A549 (cell line): ENCODE measurements around the gene CLMN. TPM values are rescaled to one million over a fixed set of nuclear protein-coding genes. Genes with fewer than 3 reads are reported as not detected.
"Not testable (repeated sequence)": the region's sequence is repeated elsewhere in the genome, so short reads cannot be mapped to it uniquely, and the experiment has no call there.

Experiments used
- ATAC-seq, 2 experiments: fragments of 200-7000 bp in 1 of 2; fragments of >200 bp in 1 of 2; cut with Nextera tagmentation in 1 of 2; cut with Tn5 transposase in 1 of 2; 3 replicates each; pipeline versions ENCODE4 v1.8.0 to v1.9.1; 2018 to 2020; ENCODE audit warnings: mild to moderate bottlenecking in 1 of 2, moderate library complexity in 1 of 2
- CTCF ChIA-PET: fragments of 300-600 bp; sonication (Branson Sonifier 250); formaldehyde crosslinking; extraction: SDS; loops from one replicate; lab custom pipeline; 2021; ENCODE audit warnings: antibody characterized with exemption, inconsistent platforms; lab: Yijun Ruan, JAX
- POLR2A ChIA-PET: fragments of 350-600 bp; formaldehyde crosslinking; extraction: SDS; loops from one replicate; lab custom pipeline; 2021; ENCODE audit warnings: antibody characterized with exemption, inconsistent platforms; lab: Yijun Ruan, JAX
- DNase-seq, 2 experiments: peaks; one replicate each; pipeline versions ENCODE4 v3.0.0 to v3.0.0-alpha.2; 2011 to 2016; ENCODE audit warnings: low read depth in 1 of 2, low spot score in 1 of 2
- FAIRE-seq: peaks from 2 replicates; lab custom pipeline; 2011; peaks lifted over from hg19 to GRCh38; lab: Jason Lieb, UNC
- H3K27ac ChIP-seq, 2 experiments: fragments of >200 bp; sonication (Bioruptor Twin); formaldehyde crosslinking; 3 replicates each; pipeline ENCODE4 v1.5.1; 2016 to 2017
- H3K4me1 ChIP-seq: fragments of >200 bp; sonication (Bioruptor Twin); formaldehyde crosslinking; 3 replicates; pipeline ENCODE4 v1.6.1; 2016
- H3K4me2 ChIP-seq: fragments of >200 bp; sonication (Bioruptor Twin); formaldehyde crosslinking; 3 replicates; pipeline ENCODE4 v1.6.1; 2016
- H3K4me3 ChIP-seq: fragments of >200 bp; sonication (Bioruptor Twin); formaldehyde crosslinking; 3 replicates; pipeline ENCODE4 v1.5.1; 2016
- H3K9me3 ChIP-seq: fragments of >200 bp; sonication (Bioruptor Twin); formaldehyde crosslinking; 3 replicates; pipeline ENCODE4 v1.6.1; 2016
- BHLHE40 ChIP-seq: IDR thresholded peaks from 2 replicates; pipeline ENCODE4 v1.6.1; 2012; ENCODE audit warnings: low read depth, low read length, inconsistent platforms
- CBX2 ChIP-seq: fragments of 200-600 bp; sonication (generic); IDR thresholded peaks from 2 replicates; pipeline ENCODE4 v1.6.1; 2016; ENCODE audit warnings: low read depth, mild to moderate bottlenecking, borderline replicate concordance
- CEBPB ChIP-seq, 2 experiments: fragments of >200 bp in 1 of 2; sonication (Bioruptor Twin) in 1 of 2; formaldehyde crosslinking in 1 of 2; IDR thresholded peaks; 2 replicates each; pipeline ENCODE4 v1.6.1; 2012 to 2016
- CHD2 ChIP-seq: fragments of 150-350 bp; IDR thresholded peaks from 2 replicates; pipeline ENCODE4 v1.6.1; 2014; ENCODE audit warnings: low read length; ENCODE audit not compliant: partially characterized antibody
- E2F6 ChIP-seq: IDR thresholded peaks from 2 replicates; pipeline ENCODE4 v1.6.1; 2012; ENCODE audit warnings: low read depth, borderline replicate concordance
- EHF ChIP-seq: fragments of 250-450 bp; sonication (Bioruptor Pico); IDR thresholded peaks from 2 replicates; pipeline ENCODE4 v1.5.0; 2020; ENCODE audit warnings: mild to moderate bottlenecking
- HEYL ChIP-seq: fragments of 250-450 bp; sonication (Bioruptor Pico); IDR thresholded peaks from 2 replicates; pipeline ENCODE4 v1.8.0; 2021; ENCODE audit warnings: mild to moderate bottlenecking, moderate library complexity
- HOXA7 ChIP-seq: fragments of 250-450 bp; sonication (Bioruptor Pico); IDR thresholded peaks from 2 replicates; pipeline ENCODE4 v1.5.0; 2020; ENCODE audit warnings: mild to moderate bottlenecking, moderate library complexity
- HOXB13 ChIP-seq: fragments of 250-450 bp; sonication (Bioruptor Pico); IDR thresholded peaks from 2 replicates; pipeline ENCODE4 v1.5.0; 2020; ENCODE audit warnings: low read depth, mild to moderate bottlenecking, moderate library complexity
- MAZ ChIP-seq: fragments of 150-350 bp; IDR thresholded peaks from 2 replicates; pipeline ENCODE4 v1.6.1; 2014; ENCODE audit warnings: antibody characterized with exemption, low read depth, low read length, borderline replicate concordance
- NPAS2 ChIP-seq: fragments of 250-450 bp; sonication (Bioruptor Pico); IDR thresholded peaks from 2 replicates; pipeline ENCODE4 v1.8.0; 2022; ENCODE audit warnings: mild to moderate bottlenecking, moderate library complexity, borderline replicate concordance
- PBX3 ChIP-seq: IDR thresholded peaks from 2 replicates; pipeline ENCODE4 v1.6.1; 2012
- POLR2AphosphoS2 ChIP-seq: conservative IDR thresholded peaks from 2 replicates; pipeline ENCODE4 v1.6.1; 2012; ENCODE audit warnings: low read length, improper control_type of control experiment, inconsistent platforms
- RARB ChIP-seq: fragments of 250-450 bp; sonication (Bioruptor Pico); IDR thresholded peaks from 2 replicates; pipeline ENCODE4 v1.8.0; 2021; ENCODE audit warnings: mild to moderate bottlenecking, moderate library complexity
- RCOR1 ChIP-seq: fragments of 150-350 bp; IDR thresholded peaks from 2 replicates; pipeline ENCODE4 v1.6.1; 2014; ENCODE audit warnings: antibody characterized with exemption, low read length, low read depth
- ZFP36 ChIP-seq: fragments of 450-650 bp; IDR thresholded peaks from 2 replicates; pipeline ENCODE4 v1.6.1; 2014; ENCODE audit warnings: borderline replicate concordance; ENCODE audit not compliant: partially characterized antibody
- ZNF302 ChIP-seq: fragments of 250-450 bp; sonication (Bioruptor Pico); IDR thresholded peaks from 2 replicates; pipeline ENCODE4 v1.9.0; 2021; ENCODE audit warnings: inconsistent platforms, mild to moderate bottlenecking, moderate library complexity
- ZSCAN20 ChIP-seq: fragments of 250-450 bp; sonication (Bioruptor Pico); IDR thresholded peaks from 2 replicates; pipeline ENCODE4 v1.8.0; 2022; ENCODE audit warnings: mild to moderate bottlenecking, moderate library complexity
- WGBS: methylation state at CpG from one replicate; pipeline ENCODE4 v1.1.6; 2017; ENCODE audit errors: missing lambda C conversion rate; 5-methylcytosine and 5-hydroxymethylcytosine counted together
- polyA plus RNA-seq, 4 experiments: library from polyadenylated mRNA; depleted of rRNA in 3 of 4; stranded (reverse); fragments of >200 nt; fragmentation: RNase III in 1 of 4; extraction: RNeasy Plus Mini Kit Qiagen cat#74134 plus additional on column Dnase treatment in 1 of 4; gene quantifications; 2 replicates in 3 of 4; 3 replicates in 1 of 4; pipeline ENCODE4 v1.2.3, GENCODE V29; 2011 to 2017
- TF ChIP-seq, protein P1 (sequence below): IDR thresholded peaks from 2 replicates; pipeline ENCODE4 v1.6.1; 2012
- TF ChIP-seq, protein P2 (sequence below): fragments of 200-600 bp; sonication (generic); IDR thresholded peaks from 2 replicates; pipeline ENCODE4 v1.6.1; 2016; ENCODE audit warnings: antibody characterized with exemption, mild to moderate bottlenecking, moderate library complexity
- TF ChIP-seq, protein P3 (sequence below): fragments of >200 bp; sonication (Bioruptor Twin); formaldehyde crosslinking; IDR thresholded peaks from 3 replicates; pipeline ENCODE4 v1.5.1; 2016

CLMN gene
- polyA plus RNA-seq, 2 of the 4 experiments (the other 2 are of a cell fraction), result 2.9 to 10.6 TPM

DNA sequence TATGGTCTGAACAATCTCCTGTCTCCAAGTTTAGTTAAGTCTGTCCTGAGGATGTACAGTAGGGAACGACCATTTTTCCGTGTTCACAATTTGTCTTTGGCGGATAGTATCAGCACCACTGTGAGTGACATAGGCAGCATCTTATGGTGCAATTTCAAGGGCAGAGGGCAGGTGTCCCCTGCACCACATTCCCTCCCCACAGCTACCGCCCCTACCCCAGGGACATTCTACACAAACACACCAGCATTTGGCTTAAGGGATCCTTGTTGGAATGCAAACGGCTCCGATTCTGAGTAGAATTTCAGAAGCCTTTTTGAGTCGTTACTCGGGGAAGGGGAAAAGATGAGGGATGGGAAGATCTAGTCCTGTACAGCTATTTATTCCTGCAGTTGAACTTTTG, 137.3 kb downstream of the CLMN start:
- Histone ChIP-seq H3K4me1 (peaks cover 7% of the 10 kb centered on the region), H3K4me3 (no peak overlapping the region), H3K9me3 (no peaks in the 10 kb centered on the region), H3K4me2 (no peak overlapping the region), H3K27ac (no peak overlapping the region)
- WGBS, result 92% methylated on average over 8 of the region's 8 CpGs
- TF ChIP-seq ZNF302 (CRISPR knock-in tag) (no peak), CBX2 (no peak), POLR2AphosphoS2 (no peak), ZFP36 (no peak), RARB (CRISPR knock-in tag) (no peak), HEYL (CRISPR knock-in tag) (no peak), RCOR1 (no peak), E2F6 (no peak), HOXA7 (no peak), HOXB13 (CRISPR knock-in tag) (no peak), MAZ (no peak), BHLHE40 (no peak), CHD2 (no peak), CEBPB (IDR thresholded peaks at IDR 0.05) (no peak), ZSCAN20 (CRISPR knock-in tag) (no peak)
- TF ChIP-seq, protein P1, sequence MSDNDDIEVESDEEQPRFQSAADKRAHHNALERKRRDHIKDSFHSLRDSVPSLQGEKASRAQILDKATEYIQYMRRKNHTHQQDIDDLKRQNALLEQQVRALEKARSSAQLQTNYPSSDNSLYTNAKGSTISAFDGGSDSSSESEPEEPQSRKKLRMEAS, result no peak
- TF ChIP-seq, protein P2, sequence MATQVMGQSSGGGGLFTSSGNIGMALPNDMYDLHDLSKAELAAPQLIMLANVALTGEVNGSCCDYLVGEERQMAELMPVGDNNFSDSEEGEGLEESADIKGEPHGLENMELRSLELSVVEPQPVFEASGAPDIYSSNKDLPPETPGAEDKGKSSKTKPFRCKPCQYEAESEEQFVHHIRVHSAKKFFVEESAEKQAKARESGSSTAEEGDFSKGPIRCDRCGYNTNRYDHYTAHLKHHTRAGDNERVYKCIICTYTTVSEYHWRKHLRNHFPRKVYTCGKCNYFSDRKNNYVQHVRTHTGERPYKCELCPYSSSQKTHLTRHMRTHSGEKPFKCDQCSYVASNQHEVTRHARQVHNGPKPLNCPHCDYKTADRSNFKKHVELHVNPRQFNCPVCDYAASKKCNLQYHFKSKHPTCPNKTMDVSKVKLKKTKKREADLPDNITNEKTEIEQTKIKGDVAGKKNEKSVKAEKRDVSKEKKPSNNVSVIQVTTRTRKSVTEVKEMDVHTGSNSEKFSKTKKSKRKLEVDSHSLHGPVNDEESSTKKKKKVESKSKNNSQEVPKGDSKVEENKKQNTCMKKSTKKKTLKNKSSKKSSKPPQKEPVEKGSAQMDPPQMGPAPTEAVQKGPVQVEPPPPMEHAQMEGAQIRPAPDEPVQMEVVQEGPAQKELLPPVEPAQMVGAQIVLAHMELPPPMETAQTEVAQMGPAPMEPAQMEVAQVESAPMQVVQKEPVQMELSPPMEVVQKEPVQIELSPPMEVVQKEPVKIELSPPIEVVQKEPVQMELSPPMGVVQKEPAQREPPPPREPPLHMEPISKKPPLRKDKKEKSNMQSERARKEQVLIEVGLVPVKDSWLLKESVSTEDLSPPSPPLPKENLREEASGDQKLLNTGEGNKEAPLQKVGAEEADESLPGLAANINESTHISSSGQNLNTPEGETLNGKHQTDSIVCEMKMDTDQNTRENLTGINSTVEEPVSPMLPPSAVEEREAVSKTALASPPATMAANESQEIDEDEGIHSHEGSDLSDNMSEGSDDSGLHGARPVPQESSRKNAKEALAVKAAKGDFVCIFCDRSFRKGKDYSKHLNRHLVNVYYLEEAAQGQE, result no peak
- TF ChIP-seq, protein P3, sequence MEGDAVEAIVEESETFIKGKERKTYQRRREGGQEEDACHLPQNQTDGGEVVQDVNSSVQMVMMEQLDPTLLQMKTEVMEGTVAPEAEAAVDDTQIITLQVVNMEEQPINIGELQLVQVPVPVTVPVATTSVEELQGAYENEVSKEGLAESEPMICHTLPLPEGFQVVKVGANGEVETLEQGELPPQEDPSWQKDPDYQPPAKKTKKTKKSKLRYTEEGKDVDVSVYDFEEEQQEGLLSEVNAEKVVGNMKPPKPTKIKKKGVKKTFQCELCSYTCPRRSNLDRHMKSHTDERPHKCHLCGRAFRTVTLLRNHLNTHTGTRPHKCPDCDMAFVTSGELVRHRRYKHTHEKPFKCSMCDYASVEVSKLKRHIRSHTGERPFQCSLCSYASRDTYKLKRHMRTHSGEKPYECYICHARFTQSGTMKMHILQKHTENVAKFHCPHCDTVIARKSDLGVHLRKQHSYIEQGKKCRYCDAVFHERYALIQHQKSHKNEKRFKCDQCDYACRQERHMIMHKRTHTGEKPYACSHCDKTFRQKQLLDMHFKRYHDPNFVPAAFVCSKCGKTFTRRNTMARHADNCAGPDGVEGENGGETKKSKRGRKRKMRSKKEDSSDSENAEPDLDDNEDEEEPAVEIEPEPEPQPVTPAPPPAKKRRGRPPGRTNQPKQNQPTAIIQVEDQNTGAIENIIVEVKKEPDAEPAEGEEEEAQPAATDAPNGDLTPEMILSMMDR, result no peak
- ATAC-seq (no peak), FAIRE-seq (no peak), DNase-seq (no peak)
- POLR2A ChIA-PET, result no interaction called here
- CTCF ChIA-PET, result no interaction called here

GRCh38 chr14:95180966-95181741, 138.6 kb downstream of the CLMN start:
- H3K4me1 ChIP-seq, result peaks cover 7% of the 10 kb centered on the region
- no peak for DNase-seq
- TF ChIP-seq CBX2 (no peak), HOXA7 (no peak), PBX3 (no peak), EHF (CRISPR knock-in tag) (no peak), NPAS2 (CRISPR knock-in tag) (no peak)
- TF ChIP-seq, protein P1, result no peak
- no peak overlapping the region for H3K4me3 ChIP-seq
- ChIA-PET CTCF (no interaction called here), POLR2A (no interaction called here)
- no peak for ATAC-seq
- FAIRE-seq, result no peak
- WGBS, result 85% methylated on average over 8 of the region's 8 CpGs
- H3K4me2 ChIP-seq, result no peak overlapping the region
- H3K27ac ChIP-seq, result no peak overlapping the region
- no peaks in the 10 kb centered on the region for H3K9me3 ChIP-seq

GRCh38 chr14:95175670-95176069, 144.0 kb downstream of the CLMN start:
- H3K27ac ChIP-seq, H3K9me3 ChIP-seq, H3K4me1 ChIP-seq, ATAC-seq, POLR2A ChIA-PET, H3K4me2 ChIP-seq, DNase-seq, H3K4me3 ChIP-seq, FAIRE-seq, CTCF ChIA-PET: not testable (repeated sequence)
- WGBS, result 77% methylated on average over 3 of the region's 3 CpGs
